Islet of Langerhans (tissue), 1 donor: ENCODE data around the gene MID1.

Experiments
- FAIRE-seq: peaks from one replicate; lab custom pipeline; 2011; peaks lifted over from hg19 to GRCh38; lab: Jason Lieb, UNC

The MID1 gene

GRCh38 chrX:10429908-10430307, 190.5 kb downstream of the MID1 start:
- FAIRE-seq = no peak

GRCh38 chrX:10427249-10427648, 193.1 kb downstream of the MID1 start:
- FAIRE-seq = no peak

GRCh38 chrX:10423716-10424115, 196.7 kb downstream of the MID1 start:
- FAIRE-seq = no peak

GRCh38 chrX:10420134-10420533, 200.3 kb downstream of the MID1 start:
- no peak for FAIRE-seq

- no peak for FAIRE-seq
Measured at GRCh38 chrX:10416424-10416823, 204.0 kb downstream of the MID1 start.

- no peak for FAIRE-seq
Measured at GRCh38 chrX:10415306-10416001, 204.9 kb downstream of the MID1 start.

GRCh38 chrX:10414862-10415261, 205.5 kb downstream of the MID1 start:
- FAIRE-seq = no peak

- FAIRE-seq = no peak
Measured at GRCh38 chrX:10414156-10414824, 206.1 kb downstream of the MID1 start.

GRCh38 chrX:10404436-10404835, 215.9 kb downstream of the MID1 start:
- FAIRE-seq = no peak

- peak; percentile 47 for FAIRE-seq
Measured at GRCh38 chrX:10401239-10401638, 219.1 kb downstream of the MID1 start.

- FAIRE-seq = no peak
Measured at GRCh38 chrX:10399043-10399741, 221.2 kb downstream of the MID1 start.

- no peak for FAIRE-seq
Measured at GRCh38 chrX:10398215-10398614, 222.2 kb downstream of the MID1 start.

- FAIRE-seq = no peak
Measured at GRCh38 chrX:10397349-10397748, 223.0 kb downstream of the MID1 start.

- no peak for FAIRE-seq
Measured at GRCh38 chrX:10395643-10396042, 224.7 kb downstream of the MID1 start.
